Breast epithelium (tissue), 3 donors: ENCODE measurements around the gene RNF111.

Experiments used
- CTCF ChIP-seq, 3 donors: fragments of 450-650 bp; IDR thresholded peaks; one replicate each; pipeline ENCODE4 v1.5.1; 2016 to 2017; ENCODE audit warnings: antibody characterized with exemption in 3 of 3, mild to moderate bottlenecking in 3 of 3, moderate library complexity in 3 of 3
- POLR2A ChIP-seq: fragments of 450-650 bp; IDR thresholded peaks from one replicate; pipeline ENCODE4 v1.6.1; 2016; ENCODE audit warnings: antibody characterized with exemption, mild to moderate bottlenecking, moderate library complexity

GRCh38 chr15:58958811-58959210 lies 28.7 kb upstream of the RNF111 start:
- TF ChIP-seq POLR2A = no peak
- no peak for TF ChIP-seq CTCF (IDR thresholded peaks at IDR 0.05)
